HCT116 (cell line): ENCODE results near the gene STON1.
A peak's percentile ranks its signal among the peaks of the same experiment; 100 is the strongest.
"Not testable (repeated sequence)": the region's sequence is repeated elsewhere in the genome, so short reads cannot be mapped to it uniquely, and the experiment has no call there.

Experiments used
- CEBPB ChIP-seq: IDR thresholded peaks from 2 replicates; pipeline ENCODE4 v1.6.1; 2012; ENCODE audit warnings: low read depth
- ELF1 ChIP-seq: IDR thresholded peaks from 2 replicates; pipeline ENCODE4 v1.6.1; 2012; ENCODE audit warnings: low read depth, borderline replicate concordance
- EZH2 ChIP-seq: fragments of 200-600 bp; sonication (generic); IDR thresholded peaks from 2 replicates; pipeline ENCODE4 v1.6.1; 2017; ENCODE audit warnings: antibody characterized with exemption, mixed run types
- EZH2phosphoT487 ChIP-seq: fragments of 200-600 bp; IDR thresholded peaks from 2 replicates; pipeline ENCODE4 v1.6.1; 2018; ENCODE audit warnings: antibody characterized with exemption, borderline replicate concordance
- POLR2A ChIP-seq: IDR thresholded peaks from 2 replicates; pipeline ENCODE4 v1.7.0; 2011; ENCODE audit warnings: borderline replicate concordance; ENCODE audit not compliant: insufficient read depth, insufficient read length; ENCODE audit errors: extremely low read depth
- RAD21 ChIP-seq: IDR thresholded peaks from 2 replicates; pipeline ENCODE4 v1.6.1; 2012; ENCODE audit warnings: low read depth, mild to moderate bottlenecking
- SP1 ChIP-seq: IDR thresholded peaks from 2 replicates; pipeline ENCODE4 v1.6.1; 2012; ENCODE audit warnings: low read depth
- TCF7L2 ChIP-seq: IDR thresholded peaks from 2 replicates; pipeline ENCODE4 v1.7.0; 2011; ENCODE audit warnings: borderline replicate concordance, inconsistent platforms; ENCODE audit not compliant: insufficient read depth, insufficient read length; ENCODE audit errors: extremely low read depth
- ZFX ChIP-seq: fragments of 450-650 bp; IDR thresholded peaks from 2 replicates; pipeline ENCODE4 v1.6.1; 2017
- ZNF274 ChIP-seq: fragments of 200-500 bp; sonication (Bioruptor generic); IDR thresholded peaks from 2 replicates; pipeline ENCODE4 v1.6.1; 2014; ENCODE audit warnings: mild to moderate bottlenecking, low read depth, low read length, inconsistent platforms
- TF ChIP-seq, protein P1 (sequence below): IDR thresholded peaks from 2 replicates; pipeline ENCODE4 v1.6.1; 2012
- TF ChIP-seq, protein P2 (sequence below): IDR thresholded peaks from 2 replicates; pipeline ENCODE4 v1.6.1; 2012; ENCODE audit warnings: low read depth
- TF ChIP-seq, protein P3 (sequence below), 3 experiments: fragments of 200-600 bp in 1 of 3; sonication (generic) in 1 of 3; IDR thresholded peaks in 2 of 3; conservative IDR thresholded peaks in 1 of 3; 2 replicates each; pipeline ENCODE4 v1.5.1; 2012 to 2017; ENCODE audit warnings: low read depth in 2 of 3, low read length in 2 of 3, antibody characterized with exemption in 1 of 3, borderline replicate concordance in 1 of 3, control low read depth in 1 of 3, mild to moderate bottlenecking in 1 of 3, mixed read lengths in 1 of 3, mixed run types in 1 of 3, moderate library complexity in 1 of 3; ENCODE audit not compliant: insufficient read depth in 1 of 3
- TF ChIP-seq, protein P4 (sequence below): IDR thresholded peaks from 2 replicates; pipeline ENCODE4 v1.6.1; 2012

DNA sequence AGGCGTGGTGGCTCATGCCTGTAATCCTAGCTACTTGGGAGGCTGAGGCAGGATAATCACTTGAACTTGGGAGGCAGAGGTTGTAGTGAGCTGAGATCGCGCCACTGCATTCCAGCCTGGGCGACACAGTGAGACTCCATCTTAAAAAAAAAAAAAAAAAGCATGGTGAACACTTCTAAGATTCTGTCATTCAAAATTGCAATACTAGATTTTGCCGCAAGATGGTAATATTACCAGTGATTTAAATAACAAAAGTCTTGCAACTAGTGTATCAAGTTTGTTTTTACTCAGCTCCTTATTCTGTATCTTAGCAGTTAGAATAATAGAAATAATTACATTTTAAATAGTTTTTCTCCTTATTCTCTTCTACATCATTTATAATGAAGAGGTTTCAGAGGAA, 92.7 kb downstream of the STON1 start:
- TF ChIP-seq, protein P1, sequence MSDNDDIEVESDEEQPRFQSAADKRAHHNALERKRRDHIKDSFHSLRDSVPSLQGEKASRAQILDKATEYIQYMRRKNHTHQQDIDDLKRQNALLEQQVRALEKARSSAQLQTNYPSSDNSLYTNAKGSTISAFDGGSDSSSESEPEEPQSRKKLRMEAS: not testable (repeated sequence)
- TF ChIP-seq ZNF274, ZFX, SP1, TCF7L2, CEBPB, ELF1, POLR2A, EZH2phosphoT487, EZH2: not testable (repeated sequence)
- TF ChIP-seq, protein P2, sequence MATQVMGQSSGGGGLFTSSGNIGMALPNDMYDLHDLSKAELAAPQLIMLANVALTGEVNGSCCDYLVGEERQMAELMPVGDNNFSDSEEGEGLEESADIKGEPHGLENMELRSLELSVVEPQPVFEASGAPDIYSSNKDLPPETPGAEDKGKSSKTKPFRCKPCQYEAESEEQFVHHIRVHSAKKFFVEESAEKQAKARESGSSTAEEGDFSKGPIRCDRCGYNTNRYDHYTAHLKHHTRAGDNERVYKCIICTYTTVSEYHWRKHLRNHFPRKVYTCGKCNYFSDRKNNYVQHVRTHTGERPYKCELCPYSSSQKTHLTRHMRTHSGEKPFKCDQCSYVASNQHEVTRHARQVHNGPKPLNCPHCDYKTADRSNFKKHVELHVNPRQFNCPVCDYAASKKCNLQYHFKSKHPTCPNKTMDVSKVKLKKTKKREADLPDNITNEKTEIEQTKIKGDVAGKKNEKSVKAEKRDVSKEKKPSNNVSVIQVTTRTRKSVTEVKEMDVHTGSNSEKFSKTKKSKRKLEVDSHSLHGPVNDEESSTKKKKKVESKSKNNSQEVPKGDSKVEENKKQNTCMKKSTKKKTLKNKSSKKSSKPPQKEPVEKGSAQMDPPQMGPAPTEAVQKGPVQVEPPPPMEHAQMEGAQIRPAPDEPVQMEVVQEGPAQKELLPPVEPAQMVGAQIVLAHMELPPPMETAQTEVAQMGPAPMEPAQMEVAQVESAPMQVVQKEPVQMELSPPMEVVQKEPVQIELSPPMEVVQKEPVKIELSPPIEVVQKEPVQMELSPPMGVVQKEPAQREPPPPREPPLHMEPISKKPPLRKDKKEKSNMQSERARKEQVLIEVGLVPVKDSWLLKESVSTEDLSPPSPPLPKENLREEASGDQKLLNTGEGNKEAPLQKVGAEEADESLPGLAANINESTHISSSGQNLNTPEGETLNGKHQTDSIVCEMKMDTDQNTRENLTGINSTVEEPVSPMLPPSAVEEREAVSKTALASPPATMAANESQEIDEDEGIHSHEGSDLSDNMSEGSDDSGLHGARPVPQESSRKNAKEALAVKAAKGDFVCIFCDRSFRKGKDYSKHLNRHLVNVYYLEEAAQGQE: not testable (repeated sequence)
- peak; percentile 31; the same call in 1 of the 2 replicates for TF ChIP-seq RAD21
- TF ChIP-seq, protein P3, sequence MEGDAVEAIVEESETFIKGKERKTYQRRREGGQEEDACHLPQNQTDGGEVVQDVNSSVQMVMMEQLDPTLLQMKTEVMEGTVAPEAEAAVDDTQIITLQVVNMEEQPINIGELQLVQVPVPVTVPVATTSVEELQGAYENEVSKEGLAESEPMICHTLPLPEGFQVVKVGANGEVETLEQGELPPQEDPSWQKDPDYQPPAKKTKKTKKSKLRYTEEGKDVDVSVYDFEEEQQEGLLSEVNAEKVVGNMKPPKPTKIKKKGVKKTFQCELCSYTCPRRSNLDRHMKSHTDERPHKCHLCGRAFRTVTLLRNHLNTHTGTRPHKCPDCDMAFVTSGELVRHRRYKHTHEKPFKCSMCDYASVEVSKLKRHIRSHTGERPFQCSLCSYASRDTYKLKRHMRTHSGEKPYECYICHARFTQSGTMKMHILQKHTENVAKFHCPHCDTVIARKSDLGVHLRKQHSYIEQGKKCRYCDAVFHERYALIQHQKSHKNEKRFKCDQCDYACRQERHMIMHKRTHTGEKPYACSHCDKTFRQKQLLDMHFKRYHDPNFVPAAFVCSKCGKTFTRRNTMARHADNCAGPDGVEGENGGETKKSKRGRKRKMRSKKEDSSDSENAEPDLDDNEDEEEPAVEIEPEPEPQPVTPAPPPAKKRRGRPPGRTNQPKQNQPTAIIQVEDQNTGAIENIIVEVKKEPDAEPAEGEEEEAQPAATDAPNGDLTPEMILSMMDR (IDR thresholded peaks at IDR 0.05 in 2 of 3, conservative IDR thresholded peaks at IDR 0.05 in 1 of 3; ENCODE audit: borderline replicate concordance in 1 of 3, insufficient read depth in 1 of 3, low read depth in 2 of 3, low read length in 2 of 3): peak in 2 of 3 experiments; percentile 8 to 14; a peak in 1 of 6 replicates
- TF ChIP-seq, protein P4, sequence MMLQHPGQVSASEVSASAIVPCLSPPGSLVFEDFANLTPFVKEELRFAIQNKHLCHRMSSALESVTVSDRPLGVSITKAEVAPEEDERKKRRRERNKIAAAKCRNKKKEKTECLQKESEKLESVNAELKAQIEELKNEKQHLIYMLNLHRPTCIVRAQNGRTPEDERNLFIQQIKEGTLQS: not testable (repeated sequence)
